H9 (cell line): Measurements from ENCODE around the gene BABAM1. TPM values are rescaled to one million over a fixed set of nuclear protein-coding genes. Genes with fewer than 3 reads are reported as not detected.

Source experiments
- DNase-seq: peaks from one replicate; pipeline ENCODE4 v3.0.0-alpha.2; 2017
- H2AFZ ChIP-seq: one replicate; pipeline ENCODE4 v1.6.1; 2013; ENCODE audit warnings: mild to moderate bottlenecking, low read length, control low read depth, moderate library complexity
- H2AK5ac ChIP-seq: 2 replicates; pipeline ENCODE4 v1.6.1; 2013; ENCODE audit warnings: low read length, control low read depth, mixed read lengths; ENCODE audit not compliant: insufficient read length
- H2BK120ac ChIP-seq: one replicate; pipeline ENCODE4 v1.6.1; 2013; ENCODE audit warnings: low read depth, mild to moderate bottlenecking, low read length, control low read depth, inconsistent platforms; ENCODE audit not compliant: poor library complexity, severe bottlenecking
- H2BK12ac ChIP-seq: 2 replicates; pipeline ENCODE4 v1.6.1; 2013; ENCODE audit warnings: low read length, control low read depth, mixed read lengths, low read depth; ENCODE audit not compliant: insufficient read length
- H2BK15ac ChIP-seq: 2 replicates; pipeline ENCODE4 v1.6.1; 2013; ENCODE audit warnings: low read depth, low read length, control low read depth
- H2BK20ac ChIP-seq: one replicate; pipeline ENCODE4 v1.6.1; 2013; ENCODE audit warnings: low read depth, mild to moderate bottlenecking, low read length, control low read depth, inconsistent platforms; ENCODE audit not compliant: poor library complexity, severe bottlenecking
- H2BK5ac ChIP-seq: 2 replicates; pipeline ENCODE4 v1.6.1; 2013; ENCODE audit warnings: low read length, control low read depth, mixed read lengths; ENCODE audit not compliant: insufficient read length
- H3K14ac ChIP-seq: 2 replicates; pipeline ENCODE4 v1.6.1; 2013; ENCODE audit warnings: low read length, control low read depth; ENCODE audit not compliant: insufficient read depth
- H3K18ac ChIP-seq: 2 replicates; pipeline ENCODE4 v1.6.1; 2013; ENCODE audit warnings: low read depth, mild to moderate bottlenecking, mixed read lengths, low read length, control low read depth; ENCODE audit not compliant: insufficient read length
- H3K23ac ChIP-seq: 2 replicates; pipeline ENCODE4 v1.6.1; 2013; ENCODE audit warnings: low read length, control low read depth, mixed read lengths, low read depth; ENCODE audit not compliant: insufficient read length
- H3K23me2 ChIP-seq: 2 replicates; pipeline ENCODE4 v1.6.1; 2013; ENCODE audit warnings: low read depth, mild to moderate bottlenecking, mixed read lengths, low read length, control low read depth; ENCODE audit not compliant: insufficient read length, poor library complexity, severe bottlenecking
- H3K27ac ChIP-seq: 2 replicates; pipeline ENCODE4 v1.5.1; 2013; ENCODE audit warnings: low read length, control low read depth, mixed read lengths, low read depth; ENCODE audit not compliant: insufficient read length
- H3K27me3 ChIP-seq: 2 replicates; pipeline ENCODE4 v1.6.1; 2013; ENCODE audit warnings: low read length, control low read depth, inconsistent platforms; ENCODE audit not compliant: insufficient read depth
- H3K4ac ChIP-seq: 2 replicates; pipeline ENCODE4 v1.6.1; 2013; ENCODE audit warnings: low read depth, mild to moderate bottlenecking, control low read depth, inconsistent platforms, low read length, moderate library complexity
- H3K4me1 ChIP-seq: 2 replicates; pipeline ENCODE4 v1.6.1; 2013; ENCODE audit warnings: low read length, control low read depth, inconsistent platforms; ENCODE audit not compliant: insufficient read depth
- H3K4me2 ChIP-seq: 2 replicates; pipeline ENCODE4 v1.6.1; 2013; ENCODE audit warnings: low read length, control low read depth, mixed read lengths; ENCODE audit not compliant: insufficient read length, insufficient read depth
- H3K56ac ChIP-seq: 2 replicates; pipeline ENCODE4 v1.6.1; 2013; ENCODE audit warnings: low read depth, mild to moderate bottlenecking, mixed read lengths, low read length, control low read depth; ENCODE audit not compliant: insufficient read length
- H3K79me1 ChIP-seq: 2 replicates; pipeline ENCODE4 v1.6.1; 2013; ENCODE audit warnings: low read depth, mild to moderate bottlenecking, moderate library complexity, low read length, control low read depth, inconsistent platforms; ENCODE audit not compliant: insufficient read depth, poor library complexity, severe bottlenecking
- H3K79me2 ChIP-seq: 2 replicates; pipeline ENCODE4 v1.6.1; 2013; ENCODE audit warnings: low read length, control low read depth, inconsistent platforms; ENCODE audit not compliant: insufficient read depth
- H3K9ac ChIP-seq: 2 replicates; pipeline ENCODE4 v1.6.1; 2013; ENCODE audit warnings: low read length, control low read depth, mixed read lengths; ENCODE audit not compliant: insufficient read length; ENCODE audit errors: extremely low read depth
- H3K9me3 ChIP-seq: one replicate; pipeline ENCODE4 v1.6.1; 2013; ENCODE audit warnings: low read depth, low read length, inconsistent platforms; ENCODE audit not compliant: control insufficient read depth
- H3T11ph ChIP-seq: one replicate; pipeline ENCODE4 v1.6.1; 2013; ENCODE audit warnings: mild to moderate bottlenecking, low read length, control low read depth, inconsistent platforms
- H4K20me1 ChIP-seq: one replicate; pipeline ENCODE4 v1.6.1; 2013; ENCODE audit not compliant: control insufficient read depth, insufficient read length, insufficient read depth
- H4K5ac ChIP-seq: 2 replicates; pipeline ENCODE4 v1.6.1; 2013; ENCODE audit warnings: low read depth, mild to moderate bottlenecking, mixed read lengths, low read length, control low read depth; ENCODE audit not compliant: insufficient read length
- H4K8ac ChIP-seq: replicated peaks from 2 replicates; pipeline ENCODE4 v1.6.1; 2013; ENCODE audit warnings: low read length, control low read depth, mixed read lengths, low read depth; ENCODE audit not compliant: insufficient read length
- H4K91ac ChIP-seq: 2 replicates; pipeline ENCODE4 v1.6.1; 2013; ENCODE audit warnings: low read depth, mild to moderate bottlenecking, moderate library complexity, mixed read lengths, low read length, control low read depth; ENCODE audit not compliant: insufficient read length
- H3K27ac Mint-ChIP-seq, 3 experiments: 2 replicates in 2 of 3; 3 replicates in 1 of 3; pipeline ENCODE4 v1.8.0; 2020 to 2021; ENCODE audit warnings: mixed read lengths in 3 of 3, mild to moderate bottlenecking in 1 of 3, moderate library complexity in 1 of 3
- H3K27me3 Mint-ChIP-seq: 2 replicates; pipeline ENCODE4 v1.8.0; 2021; ENCODE audit warnings: low read depth, mild to moderate bottlenecking, moderate library complexity, mixed read lengths
- H3K36me3 Mint-ChIP-seq, 3 experiments: 2 replicates in 2 of 3; 3 replicates in 1 of 3; pipeline ENCODE4 v1.8.0; 2020 to 2021; ENCODE audit warnings: low read depth in 3 of 3, mixed read lengths in 3 of 3; ENCODE audit not compliant: insufficient read depth in 1 of 3
- H3K4me1 Mint-ChIP-seq, 2 experiments: 2 replicates each; pipeline ENCODE4 v1.8.0; 2020; ENCODE audit warnings: mixed read lengths in 2 of 2
- H3K4me3 Mint-ChIP-seq, 2 experiments: 2 replicates in 1 of 2; 3 replicates in 1 of 2; pipeline ENCODE4 v1.8.0; 2020 to 2021; ENCODE audit warnings: mild to moderate bottlenecking in 2 of 2, mixed read lengths in 2 of 2, moderate library complexity in 1 of 2
- H3K9me3 Mint-ChIP-seq, 2 experiments: 2 replicates in 1 of 2; 3 replicates in 1 of 2; pipeline ENCODE4 v1.8.0; 2020; ENCODE audit warnings: mild to moderate bottlenecking in 2 of 2, mixed read lengths in 2 of 2, moderate library complexity in 1 of 2
- WGBS: extraction: QIAGEN DNeasy Blood & Tissue Kit; methylation state at CpG from one replicate; pipeline ENCODE4 v1.1.7; 2013; ENCODE audit warnings: missing lambda C conversion rate, low lambda C conversion rate, mixed read lengths; ENCODE audit not compliant: insufficient read length; ENCODE audit errors: extremely low coverage; 5-methylcytosine and 5-hydroxymethylcytosine counted together
- total RNA-seq: library from RNA; stranded (reverse); gene quantifications from 2 replicates; pipeline ENCODE4 v1.2.1, GENCODE V29; 2021
- TF ChIP-seq, protein P1 (sequence below): fragments of 200-600 bp; sonication (generic); conservative IDR thresholded peaks from 3 replicates; pipeline ENCODE4 v1.8.0; 2021; ENCODE audit warnings: antibody characterized with exemption, mild to moderate bottlenecking

Gene BABAM1
- total RNA-seq, 1 experiment from 2014 or later = 130 TPM

- Histone ChIP-seq H2AFZ (no peak within 1 kb of the TSS), H2BK15ac (no peak within 1 kb of the TSS), H3K56ac (no peak within 1 kb of the TSS), H3K79me2 (no peaks in the 10 kb centered on the region), H3K9me3 (no peaks in the 10 kb centered on the region), H3K4ac (no peak within 1 kb of the TSS), H2BK20ac (no peak within 1 kb of the TSS), H4K91ac (no peak within 1 kb of the TSS), H3K27ac (no peak within 1 kb of the TSS), H4K20me1 (peaks cover 4% of the 10 kb centered on the region), H2BK5ac (no peak within 1 kb of the TSS), H3K14ac (peak within 1 kb of the TSS; percentile 75), H4K5ac (no peak within 1 kb of the TSS), H3K27me3 (no peaks in the 10 kb centered on the region; the same call in 1 of the 2 replicates), H3K23me2 (peaks cover 5% of the 10 kb centered on the region), H3K9ac (no peak within 1 kb of the TSS), H2AK5ac (no peak within 1 kb of the TSS), H3T11ph (no peak within 1 kb of the TSS), H3K79me1 (no peaks in the 10 kb centered on the region), H3K23ac (no peak within 1 kb of the TSS), H2BK120ac (no peak within 1 kb of the TSS), H3K4me2 (peak within 1 kb of the TSS; percentile 50), H4K8ac (no peak within 1 kb of the TSS), H3K4me1 (no peaks in the 10 kb centered on the region), H2BK12ac (no peak within 1 kb of the TSS), H3K18ac (peak within 1 kb of the TSS; percentile 52)
- H3K9me3 Mint-ChIP-seq = no peaks in the 10 kb centered on the region; a peak in 1 of 5 replicates
- H3K36me3 Mint-ChIP-seq = peaks cover 35 to 39% (median 37%) of the 10 kb centered on the region in 3 experiments
- no CpG with 5 or more reads among the region's 75 CpGs for WGBS
- TF ChIP-seq, protein P1, sequence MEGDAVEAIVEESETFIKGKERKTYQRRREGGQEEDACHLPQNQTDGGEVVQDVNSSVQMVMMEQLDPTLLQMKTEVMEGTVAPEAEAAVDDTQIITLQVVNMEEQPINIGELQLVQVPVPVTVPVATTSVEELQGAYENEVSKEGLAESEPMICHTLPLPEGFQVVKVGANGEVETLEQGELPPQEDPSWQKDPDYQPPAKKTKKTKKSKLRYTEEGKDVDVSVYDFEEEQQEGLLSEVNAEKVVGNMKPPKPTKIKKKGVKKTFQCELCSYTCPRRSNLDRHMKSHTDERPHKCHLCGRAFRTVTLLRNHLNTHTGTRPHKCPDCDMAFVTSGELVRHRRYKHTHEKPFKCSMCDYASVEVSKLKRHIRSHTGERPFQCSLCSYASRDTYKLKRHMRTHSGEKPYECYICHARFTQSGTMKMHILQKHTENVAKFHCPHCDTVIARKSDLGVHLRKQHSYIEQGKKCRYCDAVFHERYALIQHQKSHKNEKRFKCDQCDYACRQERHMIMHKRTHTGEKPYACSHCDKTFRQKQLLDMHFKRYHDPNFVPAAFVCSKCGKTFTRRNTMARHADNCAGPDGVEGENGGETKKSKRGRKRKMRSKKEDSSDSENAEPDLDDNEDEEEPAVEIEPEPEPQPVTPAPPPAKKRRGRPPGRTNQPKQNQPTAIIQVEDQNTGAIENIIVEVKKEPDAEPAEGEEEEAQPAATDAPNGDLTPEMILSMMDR = no peak
- peaks cover 7% of the 10 kb centered on the region for H3K27me3 Mint-ChIP-seq
- peak within 1 kb of the TSS; percentile 75 to 90 for H3K4me3 Mint-ChIP-seq
- peaks cover 4 to 5% of the 10 kb centered on the region in 2 experiments; a peak in 2 of 4 replicates for H3K4me1 Mint-ChIP-seq
- peak; percentile 77 for DNase-seq
- H3K27ac Mint-ChIP-seq = 0 out of 7 replicates have a peak within 1 kb of the TSS, but pooled peaks of 1 of the 3 experiments have one; percentile 82
Observed at GRCh38 chr19:17281391-17282304, 14.4 kb downstream of the BABAM1 start, which contains the start of gene ANKLE1. Gene ANKLE1, plus strand, starts transcription at chr19:17281901. Its CDS starts 20 bp downstream, at chr19:17281921.
